ENCODE data around the gene FOXF1.

DNA sequence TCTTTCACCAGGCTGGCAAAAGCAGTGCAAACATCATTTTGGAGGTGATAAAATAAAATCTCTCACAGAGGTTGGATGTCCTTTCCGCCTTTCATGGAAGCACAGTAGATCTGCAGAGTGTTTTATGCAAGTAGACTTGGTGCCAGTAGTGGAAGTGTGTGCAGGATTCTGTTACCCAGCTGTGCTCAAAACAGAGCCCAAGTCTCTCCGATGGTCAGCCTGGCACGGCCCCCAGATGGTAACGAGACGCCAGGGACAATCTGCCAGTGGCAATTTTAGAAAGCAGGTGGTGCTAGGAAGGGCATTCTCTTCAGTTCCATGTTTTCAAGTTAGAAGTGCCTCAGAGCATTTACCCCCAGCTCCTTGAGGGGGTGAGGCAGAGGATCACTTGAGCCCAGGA lies 46.2 kb downstream of the FOXF1 start:
- TF ChIP-seq, protein P1, sequence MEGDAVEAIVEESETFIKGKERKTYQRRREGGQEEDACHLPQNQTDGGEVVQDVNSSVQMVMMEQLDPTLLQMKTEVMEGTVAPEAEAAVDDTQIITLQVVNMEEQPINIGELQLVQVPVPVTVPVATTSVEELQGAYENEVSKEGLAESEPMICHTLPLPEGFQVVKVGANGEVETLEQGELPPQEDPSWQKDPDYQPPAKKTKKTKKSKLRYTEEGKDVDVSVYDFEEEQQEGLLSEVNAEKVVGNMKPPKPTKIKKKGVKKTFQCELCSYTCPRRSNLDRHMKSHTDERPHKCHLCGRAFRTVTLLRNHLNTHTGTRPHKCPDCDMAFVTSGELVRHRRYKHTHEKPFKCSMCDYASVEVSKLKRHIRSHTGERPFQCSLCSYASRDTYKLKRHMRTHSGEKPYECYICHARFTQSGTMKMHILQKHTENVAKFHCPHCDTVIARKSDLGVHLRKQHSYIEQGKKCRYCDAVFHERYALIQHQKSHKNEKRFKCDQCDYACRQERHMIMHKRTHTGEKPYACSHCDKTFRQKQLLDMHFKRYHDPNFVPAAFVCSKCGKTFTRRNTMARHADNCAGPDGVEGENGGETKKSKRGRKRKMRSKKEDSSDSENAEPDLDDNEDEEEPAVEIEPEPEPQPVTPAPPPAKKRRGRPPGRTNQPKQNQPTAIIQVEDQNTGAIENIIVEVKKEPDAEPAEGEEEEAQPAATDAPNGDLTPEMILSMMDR (IDR thresholded peaks at IDR 0.05; ENCODE audit: low read depth, low read length) = no peak
- TF ChIP-seq EZH2phosphoT487 (IDR thresholded peaks at IDR 0.05; ENCODE audit: low read depth) = no peak

Data from OCI-LY3 (cell line).